Natural killer cell (primary cell): ENCODE measurements around the gene SHD. TPM values are rescaled to one million over a fixed set of nuclear protein-coding genes. Genes with fewer than 3 reads are reported as not detected.
A peak's percentile ranks its signal among the peaks of the same experiment; 100 is the strongest.

Experiments used
- ATAC-seq, 3 donors: fragments of 150-1000 bp in 2 of 3; fragments of 200-7000 bp in 1 of 3; cut with Tn5 transposase; 1 replicate in 1 of 3; 2 replicates in 2 of 3; pipeline ENCODE4 v1.10.0; 2021; ENCODE audit warnings: mild to moderate bottlenecking in 2 of 3, moderate library complexity in 2 of 3
- DNase-seq, 2 donors: peaks; one replicate each; pipeline versions ENCODE4 v3.0.0 to v3.0.0-alpha.2; 2013 to 2021; ENCODE audit warnings: mixed read lengths in 1 of 2
- H3K27ac ChIP-seq: one replicate; pipeline ENCODE4 v1.5.1; 2013; ENCODE audit warnings: mild to moderate bottlenecking, low read length
- H3K27me3 ChIP-seq: one replicate; pipeline ENCODE4 v1.6.1; 2013; ENCODE audit warnings: low read length; ENCODE audit not compliant: control insufficient read depth, insufficient read depth
- H3K36me3 ChIP-seq: one replicate; pipeline ENCODE4 v1.6.1; 2013; ENCODE audit warnings: low read length; ENCODE audit not compliant: control insufficient read depth, insufficient read depth
- H3K4me1 ChIP-seq: one replicate; pipeline ENCODE4 v1.6.1; 2013; ENCODE audit warnings: low read length; ENCODE audit not compliant: control insufficient read depth, insufficient read depth
- H3K4me3 ChIP-seq: one replicate; pipeline ENCODE4 v1.5.1; 2013; ENCODE audit warnings: low read length
- H3K9me3 ChIP-seq: one replicate; pipeline ENCODE4 v1.6.1; 2013; ENCODE audit warnings: low read length; ENCODE audit not compliant: control insufficient read depth, insufficient read depth
- H3K27ac Mint-ChIP-seq, 2 donors: one replicate each; pipeline ENCODE4 v1.8.0; 2022; ENCODE audit warnings: mild to moderate bottlenecking in 2 of 2, mixed read lengths in 2 of 2, moderate library complexity in 1 of 2
- H3K27me3 Mint-ChIP-seq, 2 donors: one replicate each; pipeline ENCODE4 v1.8.0; 2022; ENCODE audit warnings: low read depth in 2 of 2, mixed read lengths in 2 of 2
- H3K36me3 Mint-ChIP-seq: one replicate; pipeline ENCODE4 v1.8.0; 2022; ENCODE audit warnings: mixed read lengths
- H3K4me1 Mint-ChIP-seq, 2 donors: one replicate each; pipeline ENCODE4 v1.8.0; 2022; ENCODE audit warnings: mixed read lengths in 2 of 2
- H3K4me3 Mint-ChIP-seq: one replicate; pipeline ENCODE4 v1.8.0; 2022; ENCODE audit warnings: mild to moderate bottlenecking, moderate library complexity, mixed read lengths
- H3K9me3 Mint-ChIP-seq, 2 donors: one replicate each; pipeline ENCODE4 v1.8.0; 2022; ENCODE audit warnings: mixed read lengths in 2 of 2
- CTCF ChIP-seq: fragments of 200-600 bp; IDR thresholded peaks from one replicate; pipeline ENCODE4 v1.8.0; 2022; ENCODE audit warnings: antibody characterized with exemption
- WGBS: methylation state at CpG from one replicate; pipeline ENCODE4 v1.1.7; 2013; ENCODE audit warnings: missing lambda C conversion rate; ENCODE audit not compliant: insufficient coverage; 5-methylcytosine and 5-hydroxymethylcytosine counted together
- intact Hi-C: fragments of 100-400 bp; cut with micrococcal nuclease; formaldehyde crosslinking; loops from one replicate; pipeline ENCODE4 v1.14.2; 2022
- total RNA-seq, 4 donors: library from RNA; stranded (reverse); fragments of 120-200 nt in 1 of 4; gene quantifications; one replicate each; pipeline versions ENCODE4 v1.2.3 to v1.2.4, GENCODE V29; 2013 to 2022

SHD gene
- total RNA-seq, 3 donors from 2014 or later (not counting 1 experiment from before 2014, with no cell fraction given): 0.20 TPM; not detected in 2

GRCh38 chr19:4295972-4296771, 17.1 kb downstream of the SHD start:
- no peak for DNase-seq
- intact Hi-C loops: no loop called here
- peaks cover 14% of the 10 kb centered on the region for H3K4me1 ChIP-seq
- no peaks in the 10 kb centered on the region for H3K27me3 ChIP-seq
- WGBS: 74% methylated on average over 14 of the region's 14 CpGs
- H3K9me3 ChIP-seq: no peaks in the 10 kb centered on the region
- peaks cover 5 to 18% of the 10 kb centered on the region in 2 donors for H3K4me1 Mint-ChIP-seq
- H3K4me3 ChIP-seq: no peak overlapping the region
- no peak for TF ChIP-seq CTCF
- H3K36me3 Mint-ChIP-seq: no peaks in the 10 kb centered on the region
- no peak overlapping the region for H3K27ac Mint-ChIP-seq
- H3K36me3 ChIP-seq: no peaks in the 10 kb centered on the region
- no peak overlapping the region for H3K4me3 Mint-ChIP-seq
- no peaks in the 10 kb centered on the region for H3K9me3 Mint-ChIP-seq
- no peak for ATAC-seq
- H3K27me3 Mint-ChIP-seq: no peaks in the 10 kb centered on the region
- no peak overlapping the region for H3K27ac ChIP-seq

GRCh38 chr19:4297901-4298809, 19.1 kb downstream of the SHD start:
- peaks cover 21 to 36% of the 10 kb centered on the region in 2 donors for H3K4me1 Mint-ChIP-seq
- no peaks in the 10 kb centered on the region for H3K36me3 Mint-ChIP-seq
- H3K27ac Mint-ChIP-seq: peak overlapping the region; percentile 58 to 85
- Histone ChIP-seq H3K27ac (peak overlapping the region; percentile 34), H3K36me3 (no peaks in the 10 kb centered on the region), H3K9me3 (no peaks in the 10 kb centered on the region), H3K27me3 (no peaks in the 10 kb centered on the region), H3K4me3 (no peak overlapping the region), H3K4me1 (peaks cover 32% of the 10 kb centered on the region)
- 70% methylated on average over 27 of the region's 27 CpGs for WGBS
- H3K4me3 Mint-ChIP-seq: no peak overlapping the region
- no peak for TF ChIP-seq CTCF
- ATAC-seq: peak; percentile 62 to 65 (median 64)
- no peak for DNase-seq
- H3K27me3 Mint-ChIP-seq: no peaks in the 10 kb centered on the region
- intact Hi-C loops: no loop called here
- H3K9me3 Mint-ChIP-seq: no peaks in the 10 kb centered on the region

GRCh38 chr19:4298810-4299550, 19.9 kb downstream of the SHD start:
- 91% methylated on average over 8 of the region's 8 CpGs for WGBS
- intact Hi-C loops: no loop called here
- no peaks in the 10 kb centered on the region for H3K27me3 ChIP-seq
- no peak overlapping the region for H3K4me3 ChIP-seq
- H3K27me3 Mint-ChIP-seq: no peaks in the 10 kb centered on the region
- H3K27ac ChIP-seq: peak overlapping the region; percentile 34
- H3K4me3 Mint-ChIP-seq: peak overlapping the region; percentile 56
- DNase-seq: no peak
- no peaks in the 10 kb centered on the region for H3K9me3 Mint-ChIP-seq
- peak in 1 of 3 donors; percentile 18 for ATAC-seq
- H3K4me1 Mint-ChIP-seq: peaks cover 27 to 42% of the 10 kb centered on the region in 2 donors
- H3K27ac Mint-ChIP-seq: peak overlapping the region; percentile 58 to 85
- TF ChIP-seq CTCF: no peak
- peaks cover 41% of the 10 kb centered on the region for H3K4me1 ChIP-seq
- no peaks in the 10 kb centered on the region for H3K36me3 ChIP-seq
- no peaks in the 10 kb centered on the region for H3K9me3 ChIP-seq
- H3K36me3 Mint-ChIP-seq: no peaks in the 10 kb centered on the region
